ENCODE data around the gene MTG2. TPM values are rescaled to one million over a fixed set of nuclear protein-coding genes. Genes with fewer than 3 reads are reported as not detected.

The MTG2 gene
- total RNA-seq, 1 experiment from 2014 or later, result 41.9 TPM

DNA sequence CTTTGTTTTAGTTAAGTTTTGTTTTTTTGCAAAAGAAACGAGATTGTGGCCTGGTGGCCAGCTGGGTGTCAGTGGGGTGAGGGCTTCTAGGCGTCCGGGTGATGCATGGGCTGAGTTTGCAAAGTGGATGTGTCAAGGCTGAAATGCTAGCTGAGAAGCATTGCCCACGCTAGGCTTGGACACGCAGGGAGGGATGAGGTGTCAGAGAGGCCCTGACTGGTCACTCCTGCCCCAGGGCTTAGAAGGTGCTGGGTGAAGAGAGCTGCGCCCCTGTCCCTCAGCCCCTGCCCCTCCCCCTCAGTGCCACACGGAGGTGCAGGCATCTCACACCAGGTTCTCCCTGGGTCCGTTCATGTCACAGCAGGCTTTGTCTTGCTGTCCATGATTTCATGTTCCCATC is 63.6 kb downstream of the MTG2 start:
- DNase-seq (ENCODE audit: low spot score), result no peak

DNA sequence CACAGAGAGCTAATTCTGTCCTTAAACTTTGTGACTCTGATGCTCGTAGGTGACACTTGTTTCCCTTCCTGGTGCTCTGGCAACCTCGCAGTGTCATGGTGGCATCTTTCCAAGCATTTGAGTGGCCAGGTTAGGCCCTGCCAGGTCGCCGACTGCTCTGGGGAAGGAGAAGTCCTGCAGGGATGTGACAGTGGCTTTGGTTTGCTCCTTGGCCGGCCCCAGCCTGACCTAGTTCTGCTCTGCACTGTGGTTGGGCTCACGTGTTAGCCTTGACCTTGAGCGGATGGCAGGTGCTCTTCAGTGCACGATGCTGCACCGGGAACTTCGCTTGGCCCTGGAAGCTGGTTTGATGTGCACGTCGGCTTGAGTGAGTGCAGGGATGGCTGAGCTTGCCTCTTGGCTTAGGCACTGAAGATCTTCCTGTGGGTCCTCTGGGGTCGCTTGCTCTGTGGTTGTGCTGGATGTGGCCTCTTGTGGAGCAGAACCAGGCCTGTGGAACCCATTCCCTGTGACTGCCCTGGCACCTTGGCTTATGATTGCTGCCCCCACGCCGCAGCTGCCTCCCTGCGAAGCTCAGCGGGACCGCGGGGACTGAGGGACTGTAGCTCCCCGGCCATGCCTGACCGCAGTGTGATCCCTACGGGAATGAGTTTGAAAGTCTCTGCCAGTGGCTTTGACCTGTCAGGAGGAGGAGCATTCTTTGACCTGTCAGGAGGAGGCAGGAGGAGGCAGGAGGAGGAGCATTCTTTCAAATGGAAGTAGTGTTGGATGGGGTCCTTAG is 64.2 kb downstream of the MTG2 start:
- no peak for DNase-seq (ENCODE audit: low spot score)

DNA sequence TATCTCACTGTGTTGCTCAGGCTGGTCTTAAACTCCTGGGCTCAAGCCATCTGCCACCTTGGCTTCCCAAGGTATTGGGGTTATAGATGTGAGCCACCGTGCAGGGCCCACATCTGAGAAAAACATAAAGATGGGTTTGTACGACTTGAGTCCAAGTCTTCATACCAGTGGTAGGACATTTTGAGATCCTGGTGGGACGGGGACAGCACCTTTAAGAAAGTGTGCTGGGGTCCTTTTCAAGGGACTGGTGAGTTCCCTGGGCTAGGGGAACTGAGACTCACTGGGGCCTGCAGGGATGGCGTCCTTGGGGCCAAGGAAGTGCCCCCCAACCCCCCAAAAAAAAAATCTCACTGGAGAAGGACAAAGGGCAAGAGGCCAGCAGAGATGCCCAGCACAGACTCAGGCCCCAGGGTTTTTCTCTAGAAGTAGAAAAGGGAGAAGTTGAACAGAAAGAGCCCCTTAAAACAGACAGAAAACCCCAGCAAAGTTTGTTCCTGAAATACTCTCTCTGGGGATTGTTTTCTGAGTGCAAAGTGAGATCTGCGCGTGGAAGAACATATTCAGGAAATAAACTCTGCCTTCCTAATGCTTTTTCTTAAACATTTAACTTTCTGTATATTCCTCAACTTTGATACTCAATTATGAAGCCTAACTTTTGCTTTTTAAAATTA is 66.2 kb downstream of the MTG2 start:
- DNase-seq (ENCODE audit: low spot score), result no peak

DNA sequence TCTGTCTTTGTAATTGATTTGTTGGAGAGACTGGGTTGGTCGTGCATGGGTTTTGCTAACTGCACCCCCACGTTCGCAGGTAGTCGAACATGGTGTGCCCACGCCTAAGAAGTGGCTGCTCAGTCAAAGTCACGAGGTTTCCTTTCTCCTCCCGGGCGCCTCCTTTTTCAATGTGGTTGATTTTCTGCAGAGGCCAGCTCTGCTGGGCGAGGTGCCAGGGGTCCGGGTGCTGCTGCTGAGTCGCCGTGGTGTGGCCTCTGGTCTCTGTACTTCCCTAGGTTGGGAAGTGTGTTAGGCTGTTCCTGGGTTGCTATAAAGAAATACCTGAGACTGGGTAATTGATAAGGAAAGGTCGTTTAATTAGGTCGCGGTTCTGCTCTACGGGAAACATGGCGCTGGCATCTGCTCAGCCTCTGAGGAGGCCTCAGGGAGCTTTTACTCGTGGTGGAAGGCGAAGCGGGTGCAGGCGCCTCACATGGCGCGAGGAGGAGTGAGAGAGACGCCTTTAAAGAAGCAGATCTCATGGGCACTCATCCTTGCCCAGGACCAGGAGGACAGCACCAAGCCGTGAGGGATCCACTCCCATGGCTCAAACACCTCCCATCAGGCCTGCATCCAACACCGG is 69.6 kb downstream of the MTG2 start:
- DNase-seq (ENCODE audit: low spot score), result no peak

Other genes starting within 250 kb of the MTG2 start
- 12.2 and 14.1 TPM in 2 replicates for gene TAF4, start 117.1 kb upstream of the MTG2 start, total RNA-seq (2014; rRNA removed; shearing (Covaris generic))
- 76.1 and 80.0 TPM in 2 replicates for gene LSM14B, start 60.6 kb upstream of the MTG2 start, total RNA-seq (2014; rRNA removed; shearing (Covaris generic))
- 822 and 933 TPM in 2 replicates for gene PSMA7, start 39.6 kb upstream of the MTG2 start, total RNA-seq (2014; rRNA removed; shearing (Covaris generic))
- 57.1 and 65.8 TPM in 2 replicates for gene SS18L1, start 39.3 kb upstream of the MTG2 start, total RNA-seq (2014; rRNA removed; shearing (Covaris generic))
- gene HRH3, start 37.2 kb downstream of the MTG2 start, total RNA-seq (2014; rRNA removed; shearing (Covaris generic)), result not detected in 2 replicates
- 44.9 and 49.8 TPM in 2 replicates for gene OSBPL2, start 55.5 kb downstream of the MTG2 start, total RNA-seq (2014; rRNA removed; shearing (Covaris generic))
- 659 and 752 TPM in 2 replicates for gene ADRM1, start 120.0 kb downstream of the MTG2 start, total RNA-seq (2014; rRNA removed; shearing (Covaris generic))
- 286 and 336 TPM in 2 replicates for gene LAMA5, start 184.3 kb downstream of the MTG2 start, total RNA-seq (2014; rRNA removed; shearing (Covaris generic))
- 3,073 and 3,139 TPM in 2 replicates for gene RPS21, start 204.1 kb downstream of the MTG2 start, total RNA-seq (2014; rRNA removed; shearing (Covaris generic))
- 9.5 and 9.8 TPM in 2 replicates for gene CABLES2, start 224.3 kb downstream of the MTG2 start, total RNA-seq (2014; rRNA removed; shearing (Covaris generic))
- gene RBBP8NL, start 244.5 kb downstream of the MTG2 start, total RNA-seq (2014; rRNA removed; shearing (Covaris generic)), result 24.4 and 26.7 TPM in 2 replicates

Measured in HT-29 (cell line).